Skin of body (tissue), 2 donors: ENCODE measurements around the gene TBX20. TPM values are rescaled to one million over a fixed set of nuclear protein-coding genes. Genes with fewer than 3 reads are reported as not detected.
"Not testable (repeated sequence)": the region's sequence is repeated elsewhere in the genome, so short reads cannot be mapped to it uniquely, and the experiment has no call there.

ENCODE experiments used
- DNase-seq: peaks from one replicate; lab custom pipeline; 2025; lab: John Stamatoyannopoulos, UW
- total RNA-seq: library from RNA; depleted of rRNA; stranded (reverse); fragments of >200 nt; gene quantifications from one replicate; pipeline ENCODE4 v1.2.3, GENCODE V29; 2014

TBX20 gene
- total RNA-seq, 1 donor from 2014 or later, result 0.20 TPM

- not testable (repeated sequence) for DNase-seq
Measured at GRCh38 chr7:35222445-35222844, 31.5 kb downstream of the TBX20 start.

DNA sequence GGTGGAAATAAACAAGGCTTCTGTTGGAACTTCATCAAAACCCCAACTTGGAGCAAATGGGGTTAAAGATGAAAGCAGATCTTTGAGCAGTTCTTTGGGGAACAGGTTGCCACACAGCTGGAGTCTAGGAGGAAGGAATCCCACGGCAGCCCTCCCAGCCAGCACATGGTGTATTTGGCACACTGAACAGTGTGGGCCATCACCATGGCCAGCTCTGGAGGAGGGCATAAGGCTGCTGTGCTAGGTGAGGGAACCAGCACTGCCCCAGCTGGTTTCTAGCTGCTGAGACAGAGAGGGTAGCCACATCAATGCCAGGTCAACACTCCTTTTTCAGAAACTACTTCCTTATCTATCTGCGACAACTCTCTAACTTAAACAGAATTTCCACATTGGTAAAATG, 33.7 kb downstream of the TBX20 start:
- DNase-seq, result not testable (repeated sequence)

DNA sequence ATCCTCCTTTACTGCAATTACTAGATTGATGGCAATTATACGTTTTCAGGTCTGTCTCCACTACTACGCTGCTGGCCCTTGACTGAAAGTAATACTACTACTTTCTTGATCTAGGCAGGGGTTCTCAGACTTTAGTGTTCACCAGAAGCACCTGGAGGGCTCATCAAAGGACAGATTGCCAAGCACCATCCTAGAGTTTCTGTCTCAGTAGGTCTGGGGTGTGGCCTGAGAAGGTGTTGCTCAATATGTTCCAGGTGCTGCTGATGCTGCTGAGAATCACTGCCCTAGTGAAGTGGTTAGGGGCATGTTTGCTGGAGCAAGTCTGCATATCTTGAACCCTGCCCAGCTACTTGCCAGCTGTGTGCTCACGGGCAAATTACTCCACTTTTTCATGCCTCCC, 37.9 kb downstream of the TBX20 start:
- DNase-seq, result not testable (repeated sequence)

DNA sequence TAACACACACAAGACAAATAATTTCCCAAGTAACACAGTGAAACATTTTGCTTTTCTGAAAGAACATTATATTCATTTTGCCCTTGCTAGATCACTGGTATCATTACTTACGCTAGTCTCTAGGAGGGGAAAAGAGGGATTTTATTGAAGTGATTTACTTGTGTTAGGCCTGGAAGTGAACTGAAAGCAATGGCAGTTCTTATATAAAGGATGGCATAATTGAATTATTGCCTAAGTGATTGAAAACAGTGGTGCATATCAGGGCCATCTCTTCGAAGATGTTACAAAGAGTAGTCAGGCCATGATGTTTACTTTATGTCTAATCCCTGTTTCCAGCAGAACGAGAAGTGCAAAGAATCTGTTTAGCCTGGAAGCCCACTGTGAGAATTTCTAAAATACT, 38.8 kb downstream of the TBX20 start:
- not testable (repeated sequence) for DNase-seq

GRCh38 chr7:35206924-35207323, 47.0 kb downstream of the TBX20 start:
- not testable (repeated sequence) for DNase-seq

DNA sequence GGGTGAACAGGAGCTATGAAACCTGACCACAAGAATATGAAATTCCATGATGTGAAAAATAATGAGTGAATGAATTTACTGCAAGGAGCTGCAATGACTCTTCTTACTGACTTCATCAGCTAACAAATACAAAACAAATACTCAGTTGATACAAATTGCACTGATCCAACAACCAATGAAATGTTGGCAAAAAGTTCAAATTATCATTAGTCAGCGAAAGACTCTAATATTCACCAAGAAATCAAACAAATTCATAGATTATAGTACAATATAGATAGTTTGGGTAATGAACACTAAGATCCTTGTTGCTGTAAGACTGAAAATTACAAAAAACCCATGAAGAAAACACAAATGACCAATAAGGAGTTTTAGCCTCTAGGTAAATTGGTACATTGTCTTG, 49.0 kb downstream of the TBX20 start:
- not testable (repeated sequence) for DNase-seq

DNA sequence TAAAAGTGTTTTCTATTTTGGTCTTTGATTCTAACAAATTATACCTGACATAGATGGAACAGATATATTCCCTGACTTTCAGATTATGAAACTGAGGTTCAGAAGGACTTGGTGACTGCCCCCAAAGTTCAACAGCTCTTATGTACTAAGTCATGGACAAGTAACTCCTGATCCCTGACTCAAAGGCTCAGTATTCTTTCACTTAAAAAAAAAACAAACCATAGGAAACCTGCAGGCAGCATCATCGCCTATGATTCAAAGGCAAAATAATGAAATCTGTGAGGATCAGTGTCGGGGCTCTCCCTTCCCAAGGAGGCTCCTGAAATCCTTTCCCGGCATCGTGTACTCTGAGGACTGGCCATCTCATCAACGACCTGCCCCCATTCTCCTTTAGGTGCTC, 49.9 kb downstream of the TBX20 start:
- DNase-seq, result not testable (repeated sequence)

DNA sequence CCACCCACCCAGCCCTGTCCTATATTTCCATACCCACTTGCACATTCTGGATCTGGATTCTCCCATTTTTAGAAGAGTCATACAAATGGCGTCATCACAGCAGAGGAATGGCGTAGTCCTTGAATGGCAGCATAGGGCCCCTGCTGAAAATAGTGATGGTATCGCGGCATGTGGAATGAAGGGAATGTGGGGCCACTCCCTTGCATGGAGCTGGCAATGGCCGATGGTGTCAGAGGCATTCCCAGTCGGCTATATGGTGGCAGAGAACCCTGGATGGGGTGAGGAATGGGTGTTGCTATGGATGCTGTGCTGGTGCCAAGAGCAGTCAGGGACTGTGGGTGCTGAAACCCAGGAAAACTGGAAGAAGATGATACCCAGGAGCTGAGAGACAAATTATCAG, 51.5 kb downstream of the TBX20 start:
- not testable (repeated sequence) for DNase-seq

- not testable (repeated sequence) for DNase-seq
Measured at GRCh38 chr7:35200170-35200569, 53.7 kb downstream of the TBX20 start.

GRCh38 chr7:35198370-35199140, 55.3 kb downstream of the TBX20 start:
- DNase-seq, result not testable (repeated sequence)

DNA sequence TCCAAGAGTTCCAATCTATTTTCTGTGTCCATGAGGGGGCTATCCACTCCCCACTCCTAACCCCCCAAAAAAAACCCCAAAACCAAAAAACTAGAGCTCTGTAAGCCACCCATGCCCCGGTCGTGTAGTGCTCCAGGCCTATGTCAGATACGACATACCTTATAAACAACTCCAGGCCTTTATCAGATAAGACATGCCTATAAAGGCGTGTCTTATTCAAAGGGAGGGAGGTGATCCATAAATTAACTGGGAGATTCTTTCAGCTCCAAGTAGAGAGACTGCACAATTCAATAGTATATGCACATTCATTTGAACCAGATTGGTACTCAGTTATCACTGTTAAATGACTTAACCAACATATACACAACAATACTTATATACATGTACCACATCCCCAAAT, 62.3 kb downstream of the TBX20 start:
- not testable (repeated sequence) for DNase-seq

- not testable (repeated sequence) for DNase-seq
Measured at GRCh38 chr7:35190146-35190773, 63.6 kb downstream of the TBX20 start.

DNA sequence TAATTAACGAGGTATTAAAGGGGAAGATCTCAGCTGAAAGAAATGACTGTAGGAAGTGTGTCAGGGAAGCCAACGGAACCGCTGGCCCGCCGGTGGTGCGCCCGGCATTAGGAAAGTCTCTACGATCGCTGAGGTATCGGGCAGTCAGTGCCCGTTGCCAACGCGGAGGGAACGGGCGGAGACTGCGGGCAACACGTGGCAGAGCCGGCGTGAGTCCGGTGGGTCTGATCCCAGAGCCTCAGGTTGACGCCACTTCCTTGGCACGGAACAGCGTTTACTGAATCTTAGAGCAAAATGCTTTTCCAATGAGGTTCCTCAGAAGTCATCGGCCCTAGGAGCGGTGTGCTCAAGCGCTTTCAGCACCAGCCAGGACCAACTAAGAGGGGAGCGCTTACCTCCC, 67.1 kb downstream of the TBX20 start:
- not testable (repeated sequence) for DNase-seq

- peak; percentile 0 for DNase-seq
Measured at GRCh38 chr7:35185908-35186731, 67.8 kb downstream of the TBX20 start.

DNA sequence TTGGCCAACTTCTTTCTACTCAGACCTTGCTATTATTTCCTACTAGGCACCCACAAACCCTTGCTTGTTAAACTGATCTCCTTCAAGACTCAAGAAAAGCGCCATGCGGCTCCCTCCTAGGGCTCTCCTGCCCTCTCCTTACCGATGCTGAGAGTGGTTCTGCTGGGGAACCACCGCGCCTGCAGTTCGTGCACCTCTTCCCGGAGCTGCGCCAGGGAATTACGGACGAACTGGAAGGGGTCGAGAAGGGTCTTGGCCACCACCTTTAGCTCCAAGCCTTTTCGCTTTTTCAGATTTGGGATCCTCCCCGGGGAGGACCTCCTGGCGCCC, 68.4 kb downstream of the TBX20 start:
- DNase-seq, result not testable (repeated sequence)

DNA sequence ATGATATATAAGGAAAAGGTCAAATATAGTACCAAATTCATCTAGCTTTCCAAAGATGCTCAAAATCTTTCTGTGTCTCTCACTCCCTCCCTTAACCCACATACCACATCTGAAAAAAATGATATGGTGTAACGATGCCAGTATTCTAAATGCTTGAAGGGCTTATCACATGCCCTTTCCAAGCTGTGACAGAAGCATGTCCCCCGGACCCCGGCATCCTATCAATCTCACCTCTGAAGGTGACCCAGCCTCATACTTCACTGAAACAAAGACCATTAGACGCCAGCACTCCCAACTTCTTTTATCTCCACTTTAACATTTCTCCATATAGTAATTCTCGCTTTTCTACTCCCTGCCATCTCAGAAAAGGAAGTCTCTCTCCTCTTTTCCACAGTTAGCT, 68.9 kb downstream of the TBX20 start:
- not testable (repeated sequence) for DNase-seq

DNA sequence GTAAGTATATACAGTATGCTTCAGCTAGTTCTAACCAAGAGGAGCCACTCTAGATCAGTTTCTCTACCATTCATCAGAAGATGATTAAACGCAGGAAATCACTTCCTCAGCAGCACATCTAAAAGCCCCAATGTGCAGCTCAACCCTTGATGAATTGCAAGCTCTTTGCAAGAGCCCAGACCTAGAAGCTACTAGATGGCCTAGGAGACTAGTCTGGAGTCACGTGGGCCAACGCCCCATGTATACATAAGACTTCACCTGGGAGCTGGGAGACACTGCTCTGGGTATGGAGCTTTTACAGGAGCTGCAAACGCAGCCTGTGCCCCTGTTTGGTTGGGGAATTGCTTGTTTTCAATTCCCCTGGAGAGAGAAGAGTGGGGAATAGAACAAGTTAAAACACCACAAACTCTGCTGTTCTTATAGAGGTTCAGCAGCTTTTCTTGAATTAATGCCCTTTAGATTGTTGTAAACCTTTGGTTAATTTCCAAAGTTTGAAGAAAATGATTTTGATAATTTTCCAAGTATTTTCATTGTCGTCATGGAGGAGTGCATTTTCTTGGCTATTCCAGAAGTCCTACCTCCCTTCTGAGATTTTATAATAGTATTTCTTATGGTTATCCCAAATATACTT, 69.9 kb downstream of the TBX20 start:
- not testable (repeated sequence) for DNase-seq

DNA sequence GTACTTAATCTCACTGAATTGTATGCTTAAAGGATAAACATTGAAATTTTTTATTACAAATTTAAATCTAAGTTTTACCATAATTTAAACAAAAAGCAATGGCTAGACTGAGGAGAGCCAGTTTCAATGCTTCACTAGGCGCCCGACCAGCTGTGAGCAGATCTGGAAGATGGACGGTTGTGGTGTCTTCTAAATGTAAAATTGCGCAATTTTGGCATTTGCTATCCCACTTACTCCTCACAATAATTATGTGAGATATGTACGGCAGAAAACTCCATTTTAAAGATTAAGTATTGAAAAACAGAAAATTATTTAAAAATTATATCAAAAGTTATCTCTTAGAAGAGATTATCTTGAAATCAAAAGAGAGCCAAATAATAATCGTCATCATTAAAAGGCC, 73.2 kb downstream of the TBX20 start:
- not testable (repeated sequence) for DNase-seq

- not testable (repeated sequence) for DNase-seq
Measured at GRCh38 chr7:35173176-35173575, 80.7 kb downstream of the TBX20 start.

- not testable (repeated sequence) for DNase-seq
Measured at GRCh38 chr7:35172131-35172530, 81.8 kb downstream of the TBX20 start.

DNA sequence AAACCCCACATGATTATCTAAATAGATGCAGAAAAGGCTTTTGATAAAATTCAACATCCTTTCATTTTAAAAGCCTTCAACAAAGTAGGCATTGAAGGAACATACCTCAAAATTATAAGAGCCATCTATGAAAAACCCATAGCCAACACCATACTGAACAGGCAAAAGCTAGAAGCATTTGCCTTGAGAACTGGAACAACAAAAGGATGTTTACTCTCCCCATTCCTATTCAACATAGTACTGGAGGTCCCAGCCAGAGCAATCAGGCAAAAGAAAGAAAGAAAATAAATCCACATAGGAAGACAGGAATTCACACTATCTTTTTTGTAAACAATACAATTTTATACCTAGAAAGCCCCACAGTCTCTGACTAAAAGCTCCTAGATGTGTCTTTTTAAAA, 86.2 kb downstream of the TBX20 start:
- not testable (repeated sequence) for DNase-seq

DNA sequence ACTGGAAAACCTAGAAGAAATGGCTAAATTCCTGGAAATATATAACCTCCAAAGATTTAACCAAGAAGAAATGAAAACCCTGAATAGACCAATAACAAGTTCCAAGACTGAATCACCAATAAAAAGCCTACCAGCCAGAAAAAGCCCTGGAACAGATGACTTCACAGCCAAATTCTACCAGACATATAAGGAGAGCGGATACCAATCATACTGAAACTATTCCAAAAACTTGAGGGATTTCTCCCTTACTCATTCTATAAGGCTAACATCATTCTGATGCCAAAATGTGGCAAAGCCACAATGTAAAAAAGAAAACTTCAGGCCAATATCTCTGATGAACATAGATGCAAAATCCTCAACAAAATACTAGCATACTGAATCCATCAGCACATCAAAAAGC, 86.7 kb downstream of the TBX20 start:
- not testable (repeated sequence) for DNase-seq
